ENCODE results near the gene XDH. TPM values are rescaled to one million over a fixed set of nuclear protein-coding genes. Genes with fewer than 3 reads are reported as not detected.

XDH gene
- polyA plus RNA-seq, 1 of the 3 experiments (the other 2 are of a cell fraction): 0.33 TPM

DNA sequence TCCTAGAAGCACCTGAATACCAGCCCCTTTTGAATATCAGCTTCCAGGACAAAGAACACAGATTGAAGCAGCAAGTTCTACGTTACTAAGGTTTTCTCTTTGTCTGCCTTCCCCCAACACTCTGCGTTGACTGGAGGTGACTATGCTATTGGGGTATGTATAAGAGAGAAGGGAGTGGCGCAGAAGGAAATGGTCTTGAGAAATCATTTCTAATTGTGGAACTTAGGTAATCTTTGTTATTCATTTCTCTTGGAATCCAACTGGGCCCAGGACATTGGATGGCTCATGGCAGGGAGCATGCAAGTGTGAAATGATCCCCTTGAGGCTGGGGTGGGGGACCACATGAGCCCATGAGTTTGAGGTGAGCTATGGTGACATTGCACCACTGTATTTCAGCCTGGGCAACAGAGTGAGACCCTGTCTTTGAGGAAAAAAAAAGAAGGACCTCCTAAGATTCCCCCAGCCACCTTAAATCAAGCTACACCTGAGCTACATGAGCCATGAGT is 29.7 kb downstream of the XDH start:
- Histone ChIP-seq H3F3A (replicated peaks; ENCODE audit: insufficient read depth) (peaks cover 23% of the 10 kb centered on the region), H3K27me3 (ENCODE audit: insufficient read depth) (no peaks in the 10 kb centered on the region), H3K9ac (peak overlapping the region; percentile 76), H3K9me3 (no peaks in the 10 kb centered on the region), H3K9me2 (no peaks in the 10 kb centered on the region), H3K79me2 (ENCODE audit: insufficient read depth) (no peaks in the 10 kb centered on the region), H2AFZ (ENCODE audit: low read depth) (no peak overlapping the region), H3K4me3 (ENCODE audit: low read depth in 2 of 2, low read length in 1 of 2) (no peak overlapping the region), H3K27ac (ENCODE audit: low read depth in 2 of 2, low read length in 1 of 2) (peak overlapping the region in 1 of 2 experiments; percentile 92; a peak in 2 of 4 replicates), H3K4me1 (ENCODE audit: control insufficient read depth in 1 of 2, insufficient read depth in 2 of 2, low read depth in 1 of 2, low read length in 1 of 2) (peaks cover 0 to 28% of the 10 kb centered on the region in 2 experiments; a peak in 2 of 4 replicates), H3K4me2 (peak overlapping the region; percentile 14), H4K20me1 (ENCODE audit: insufficient read depth) (no peaks in the 10 kb centered on the region), H3K36me3 (replicated peaks in 1 of 2; ENCODE audit: control insufficient read depth in 1 of 2, insufficient read depth in 2 of 2, low read length in 1 of 2) (no peaks in the 10 kb centered on the region)
- ChIA-PET CTCF (interaction anchor here (1.0 to 1.4 kb wide), 3 partner anchors 8 to 1146 kb away, joined by 3 read pairs; no protein-coding TSS in a partner anchor), POLR2A (no interaction called here)
- TF ChIP-seq, protein P1, sequence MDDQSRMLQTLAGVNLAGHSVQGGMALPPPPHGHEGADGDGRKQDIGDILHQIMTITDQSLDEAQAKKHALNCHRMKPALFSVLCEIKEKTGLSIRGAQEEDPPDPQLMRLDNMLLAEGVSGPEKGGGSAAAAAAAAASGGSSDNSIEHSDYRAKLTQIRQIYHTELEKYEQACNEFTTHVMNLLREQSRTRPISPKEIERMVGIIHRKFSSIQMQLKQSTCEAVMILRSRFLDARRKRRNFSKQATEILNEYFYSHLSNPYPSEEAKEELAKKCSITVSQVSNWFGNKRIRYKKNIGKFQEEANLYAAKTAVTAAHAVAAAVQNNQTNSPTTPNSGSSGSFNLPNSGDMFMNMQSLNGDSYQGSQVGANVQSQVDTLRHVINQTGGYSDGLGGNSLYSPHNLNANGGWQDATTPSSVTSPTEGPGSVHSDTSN (IDR thresholded peaks at IDR 0.05): peak; percentile 48
- TF ChIP-seq EP300 (IDR thresholded peaks at IDR 0.05; ENCODE audit: borderline replicate concordance in 1 of 2, low read depth in 1 of 2, low read length in 1 of 2) (peak in 1 of 2 experiments; percentile 40; a peak in 2 of 4 replicates), SIN3A (IDR thresholded peaks at IDR 0.05; ENCODE audit: borderline replicate concordance, low read depth, low read length) (no peak), TEAD4 (IDR thresholded peaks at IDR 0.05; ENCODE audit: borderline replicate concordance, insufficient read depth) (peak; percentile 35; the same call in 1 of the 2 replicates), RAD21 (IDR thresholded peaks at IDR 0.05; ENCODE audit: low read length) (no peak), POLR2AphosphoS5 (IDR thresholded peaks at IDR 0.05; ENCODE audit: low read depth, low read length) (peak; percentile 41; the same call in 1 of the 2 replicates), JUND (IDR thresholded peaks at IDR 0.05) (peak; percentile 76), TAF1 (IDR thresholded peaks at IDR 0.05; ENCODE audit: borderline replicate concordance, low read depth, low read length) (0 out of 2 replicates have a peak, but pooled peaks have one; percentile 27), NRF1 (IDR thresholded peaks at IDR 0.05; ENCODE audit: low read depth, low read length) (no peak), FOSL2 (IDR thresholded peaks at IDR 0.05; ENCODE audit: borderline replicate concordance, low read depth) (peak; percentile 64; the same call in 1 of the 2 replicates), NFIC (IDR thresholded peaks at IDR 0.05; ENCODE audit: borderline replicate concordance) (peak; percentile 21; the same call in 1 of the 2 replicates), RFX5 (IDR thresholded peaks at IDR 0.05; ENCODE audit: low read length) (no peak), MEF2A (IDR thresholded peaks at IDR 0.05; ENCODE audit: borderline replicate concordance, low read depth) (peak; percentile 97)
- TF ChIP-seq, protein P2, sequence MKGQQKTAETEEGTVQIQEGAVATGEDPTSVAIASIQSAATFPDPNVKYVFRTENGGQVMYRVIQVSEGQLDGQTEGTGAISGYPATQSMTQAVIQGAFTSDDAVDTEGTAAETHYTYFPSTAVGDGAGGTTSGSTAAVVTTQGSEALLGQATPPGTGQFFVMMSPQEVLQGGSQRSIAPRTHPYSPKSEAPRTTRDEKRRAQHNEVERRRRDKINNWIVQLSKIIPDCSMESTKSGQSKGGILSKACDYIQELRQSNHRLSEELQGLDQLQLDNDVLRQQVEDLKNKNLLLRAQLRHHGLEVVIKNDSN (IDR thresholded peaks at IDR 0.05; ENCODE audit: borderline replicate concordance, low read depth): no peak
- TF ChIP-seq, protein P3, sequence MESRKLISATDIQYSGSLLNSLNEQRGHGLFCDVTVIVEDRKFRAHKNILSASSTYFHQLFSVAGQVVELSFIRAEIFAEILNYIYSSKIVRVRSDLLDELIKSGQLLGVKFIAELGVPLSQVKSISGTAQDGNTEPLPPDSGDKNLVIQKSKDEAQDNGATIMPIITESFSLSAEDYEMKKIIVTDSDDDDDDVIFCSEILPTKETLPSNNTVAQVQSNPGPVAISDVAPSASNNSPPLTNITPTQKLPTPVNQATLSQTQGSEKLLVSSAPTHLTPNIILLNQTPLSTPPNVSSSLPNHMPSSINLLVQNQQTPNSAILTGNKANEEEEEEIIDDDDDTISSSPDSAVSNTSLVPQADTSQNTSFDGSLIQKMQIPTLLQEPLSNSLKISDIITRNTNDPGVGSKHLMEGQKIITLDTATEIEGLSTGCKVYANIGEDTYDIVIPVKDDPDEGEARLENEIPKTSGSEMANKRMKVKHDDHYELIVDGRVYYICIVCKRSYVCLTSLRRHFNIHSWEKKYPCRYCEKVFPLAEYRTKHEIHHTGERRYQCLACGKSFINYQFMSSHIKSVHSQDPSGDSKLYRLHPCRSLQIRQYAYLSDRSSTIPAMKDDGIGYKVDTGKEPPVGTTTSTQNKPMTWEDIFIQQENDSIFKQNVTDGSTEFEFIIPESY (IDR thresholded peaks at IDR 0.05; ENCODE audit: borderline replicate concordance, low read depth): 0 out of 2 replicates have a peak, but pooled peaks have one; percentile 4
- TF ChIP-seq, protein P4, sequence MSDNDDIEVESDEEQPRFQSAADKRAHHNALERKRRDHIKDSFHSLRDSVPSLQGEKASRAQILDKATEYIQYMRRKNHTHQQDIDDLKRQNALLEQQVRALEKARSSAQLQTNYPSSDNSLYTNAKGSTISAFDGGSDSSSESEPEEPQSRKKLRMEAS (IDR thresholded peaks at IDR 0.05; ENCODE audit: low read depth): peak; percentile 86
- WGBS (ENCODE audit: low lambda C conversion rate): 10% methylated on average over 3 of the region's 3 CpGs
- DNase-seq: no peak

All from SK-N-SH (cell line).